C4-2B (cell line): ENCODE results near the gene LAMA2.

Experiments used
- H3K27ac ChIP-seq: fragments of 450-650 bp; 2 replicates; pipeline ENCODE4 v1.5.1; 2017
- CTCF ChIP-seq: fragments of 450-650 bp; conservative IDR thresholded peaks from 2 replicates; pipeline ENCODE4 v1.5.1; 2017; ENCODE audit warnings: mild to moderate bottlenecking
- ZFX ChIP-seq: fragments of 450-650 bp; IDR thresholded peaks from 2 replicates; pipeline ENCODE4 v1.6.1; 2017

The LAMA2 gene

GRCh38 chr6:129186988-129187387 is 304.1 kb downstream of the LAMA2 start:
- TF ChIP-seq ZFX (no peak), CTCF (no peak)
- no peak overlapping the region for H3K27ac ChIP-seq

GRCh38 chr6:129188306-129188705 is 305.4 kb downstream of the LAMA2 start:
- no peak overlapping the region for H3K27ac ChIP-seq
- TF ChIP-seq CTCF (no peak), ZFX (no peak)

- TF ChIP-seq CTCF (no peak), ZFX (no peak)
- H3K27ac ChIP-seq, result no peak overlapping the region
Measured at GRCh38 chr6:129188795-129189194, 305.9 kb downstream of the LAMA2 start.

DNA sequence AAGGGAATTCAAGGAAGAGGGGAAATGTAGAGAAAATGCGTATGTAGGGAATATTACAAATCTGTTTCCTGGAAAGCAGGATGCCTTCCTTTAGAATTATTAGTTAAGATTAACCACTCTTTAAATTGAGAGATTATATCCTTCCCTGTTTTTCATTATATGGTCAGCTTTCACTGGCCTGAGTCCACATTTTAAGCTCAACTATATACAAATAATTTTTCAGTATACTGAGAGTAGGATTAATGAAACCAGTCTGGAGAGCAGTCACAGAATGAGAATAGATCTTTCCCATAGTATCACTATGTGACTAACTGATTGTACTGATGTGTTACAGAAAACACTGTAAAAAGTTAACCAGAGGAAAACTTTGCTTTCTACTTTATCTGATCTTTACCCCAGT is 306.3 kb downstream of the LAMA2 start:
- H3K27ac ChIP-seq, result no peak overlapping the region
- TF ChIP-seq CTCF (no peak), ZFX (no peak)

- H3K27ac ChIP-seq, result no peak overlapping the region
- TF ChIP-seq CTCF (no peak), ZFX (no peak)
Measured at GRCh38 chr6:129191235-129191634, 308.3 kb downstream of the LAMA2 start.

GRCh38 chr6:129192458-129192989 is 309.6 kb downstream of the LAMA2 start:
- H3K27ac ChIP-seq, result no peak overlapping the region
- no peak for TF ChIP-seq CTCF
- no peak for TF ChIP-seq ZFX

GRCh38 chr6:129194306-129194941 is 311.5 kb downstream of the LAMA2 start:
- no peak overlapping the region for H3K27ac ChIP-seq
- TF ChIP-seq ZFX (no peak), CTCF (no peak)
